ENCODE measurements around the gene OPTC. TPM values are rescaled to one million over a fixed set of nuclear protein-coding genes. Genes with fewer than 3 reads are reported as not detected.
"Not testable (repeated sequence)": the region's sequence is repeated elsewhere in the genome, so short reads cannot be mapped to it uniquely, and the experiment has no call there.

OPTC gene
- not detected for total RNA-seq

DNA sequence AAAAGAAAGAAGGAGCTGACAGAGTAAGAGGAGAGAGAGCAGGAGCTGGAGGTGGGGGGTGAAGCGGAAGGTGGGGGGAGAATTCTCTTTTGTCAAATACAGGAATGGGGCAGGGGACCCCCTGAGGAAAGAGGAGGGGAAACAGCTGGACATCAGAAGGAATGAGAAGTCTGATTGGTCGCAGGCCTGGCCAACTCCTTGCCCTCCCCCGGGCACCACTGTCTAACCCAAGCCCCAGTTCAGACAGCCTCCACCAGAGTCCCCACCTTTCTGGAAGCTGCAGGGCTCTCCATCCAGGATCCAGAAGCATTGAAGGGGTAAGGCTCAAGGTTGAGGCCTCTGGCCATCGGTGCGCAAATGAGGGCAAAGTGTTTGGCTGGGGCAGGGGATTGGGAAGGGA, at the start of gene OPTC:
TSS of gene OPTC (plus strand) at position 253 of the 400 bp plus-strand sequence. CDS start 1,853 bp downstream, outside the sequence.
- ATAC-seq: no peak

GRCh38 chr1:203444171-203444576, 49.8 kb upstream of the OPTC start:
- DNase-seq (no peak), ATAC-seq (no peak)
- no peak for TF ChIP-seq CTCF (IDR thresholded peaks at IDR 0.05)
- CTCF ChIA-PET: interaction anchor here (2.0 kb wide), 1 partner anchor 177 kb away, joined by 6 read pairs; no protein-coding TSS in a partner anchor
- H3K27ac Mint-ChIP-seq: no peak overlapping the region
- intact Hi-C loops (cut with micrococcal nuclease): no loop called here
- H3K36me3 Mint-ChIP-seq (ENCODE audit: low read depth): no peaks in the 10 kb centered on the region
- POLR2A ChIA-PET: no interaction called here
- H3K4me1 Mint-ChIP-seq (ENCODE audit: low read depth): no peaks in the 10 kb centered on the region
- H3K4me3 Mint-ChIP-seq: no peak overlapping the region
- H3K27me3 Mint-ChIP-seq: peaks cover 1% of the 10 kb centered on the region
- H3K9me3 Mint-ChIP-seq: no peaks in the 10 kb centered on the region

More for the DNA sequence above, at the start of gene OPTC:
- no peak within 1 kb of the TSS for H3K4me3 Mint-ChIP-seq
- ChIA-PET POLR2A (interaction anchor here (1.1 kb wide), 1 partner anchor 167 kb away, joined by 3 read pairs; no protein-coding TSS in a partner anchor), CTCF (interaction anchor here (1.2 to 2.2 kb wide), 4 partner anchors 11 to 227 kb away, joined by 4 to 10 read pairs (median 8); no protein-coding TSS in a partner anchor)
- H3K9me3 Mint-ChIP-seq: no peaks in the 10 kb centered on the region
- intact Hi-C loops (cut with micrococcal nuclease): no loop called here
- TF ChIP-seq CTCF (IDR thresholded peaks at IDR 0.05): no peak
- H3K4me1 Mint-ChIP-seq (ENCODE audit: low read depth): peaks cover 2% of the 10 kb centered on the region
- H3K27ac Mint-ChIP-seq: no peak within 1 kb of the TSS
- no peak for DNase-seq
- no peaks in the 10 kb centered on the region for H3K27me3 Mint-ChIP-seq
- no peaks in the 10 kb centered on the region for H3K36me3 Mint-ChIP-seq (ENCODE audit: low read depth)

- Mint-ChIP-seq H3K27me3 (peaks cover 12% of the 10 kb centered on the region), H3K36me3 (ENCODE audit: low read depth) (no peaks in the 10 kb centered on the region), H3K9me3 (no peaks in the 10 kb centered on the region), H3K4me1 (ENCODE audit: low read depth) (no peaks in the 10 kb centered on the region), H3K27ac (no peak overlapping the region), H3K4me3 (no peak overlapping the region)
- ChIA-PET CTCF (interaction anchor here (1.1 to 2.1 kb wide), 3 partner anchors 41 to 274 kb away, joined by 3 to 5 read pairs (median 4); no protein-coding TSS in a partner anchor), POLR2A (no interaction called here)
- no peak for TF ChIP-seq CTCF (IDR thresholded peaks at IDR 0.05)
- DNase-seq (no peak), ATAC-seq (no peak)
- intact Hi-C loops (cut with micrococcal nuclease): no loop called here
Measured at GRCh38 chr1:203447151-203447550, 46.8 kb upstream of the OPTC start.

DNA sequence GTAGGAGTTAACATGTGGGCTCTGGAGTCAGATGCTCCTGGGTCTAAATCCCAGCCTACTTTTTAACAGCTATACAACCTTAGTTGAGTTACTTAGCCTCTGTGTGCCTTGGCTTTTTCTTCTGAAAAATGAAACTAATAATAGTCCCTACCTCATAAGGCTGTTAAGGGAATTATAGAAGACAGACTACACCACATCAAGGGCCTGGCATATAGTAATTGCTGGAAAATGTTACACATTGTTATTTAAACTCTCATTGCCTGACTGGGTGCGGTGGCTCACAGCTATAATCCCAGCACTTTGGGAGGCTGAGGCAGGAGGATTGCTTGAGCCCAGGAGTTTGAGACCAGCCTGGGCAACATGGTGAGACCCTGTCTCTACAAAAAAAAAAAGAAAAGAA, 46.4 kb upstream of the OPTC start:
- H3K4me1 Mint-ChIP-seq (ENCODE audit: low read depth); H3K9me3 Mint-ChIP-seq; ATAC-seq; H3K27ac Mint-ChIP-seq; H3K4me3 Mint-ChIP-seq; POLR2A ChIA-PET; intact Hi-C loops (cut with micrococcal nuclease); H3K36me3 Mint-ChIP-seq (ENCODE audit: low read depth); DNase-seq: not testable (repeated sequence)
- peaks cover 12% of the 10 kb centered on the region for H3K27me3 Mint-ChIP-seq
- CTCF ChIA-PET: interaction anchor here (1.1 to 1.3 kb wide), 2 partner anchors 40 to 275 kb away, joined by 3 to 4 read pairs; no protein-coding TSS in a partner anchor

DNA sequence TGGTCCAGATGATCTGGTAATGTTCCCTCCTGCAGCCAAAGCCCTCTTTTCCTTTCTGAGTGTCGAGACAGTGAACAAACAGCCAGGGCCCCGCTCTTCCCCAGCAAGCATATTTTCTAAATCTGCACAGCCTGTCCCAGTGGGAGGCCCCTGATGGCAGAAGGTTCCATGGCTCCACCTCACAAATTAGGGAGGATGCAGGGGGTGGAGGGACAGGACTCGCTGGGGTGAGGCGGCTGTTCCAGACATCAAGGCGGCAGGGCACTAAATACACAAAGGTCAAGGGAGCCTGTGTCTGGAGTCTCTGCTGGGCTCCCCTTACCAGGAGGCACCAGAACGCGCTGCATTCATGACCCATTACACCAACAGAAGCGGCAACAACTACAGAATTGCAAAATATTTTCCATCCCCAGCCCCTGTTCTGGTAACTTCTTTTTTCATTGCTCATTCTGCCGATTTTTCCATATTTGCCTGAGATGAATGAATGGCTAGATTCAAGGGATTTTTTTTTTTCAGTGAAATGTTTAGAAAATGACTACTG, 45.4 kb upstream of the OPTC start:
- no peaks in the 10 kb centered on the region for H3K9me3 Mint-ChIP-seq
- ATAC-seq (no peak), DNase-seq (no peak)
- H3K36me3 Mint-ChIP-seq (ENCODE audit: low read depth): no peaks in the 10 kb centered on the region
- no peaks in the 10 kb centered on the region for H3K4me1 Mint-ChIP-seq (ENCODE audit: low read depth)
- intact Hi-C loops (cut with micrococcal nuclease): no loop called here
- no peak overlapping the region for H3K27ac Mint-ChIP-seq
- TF ChIP-seq CTCF (IDR thresholded peaks at IDR 0.05): no peak
- CTCF ChIA-PET: interaction anchor here (0.6 kb wide), 1 partner anchor 729 kb away, joined by 3 read pairs; no protein-coding TSS in a partner anchor
- POLR2A ChIA-PET: no interaction called here
- H3K27me3 Mint-ChIP-seq: peaks cover 12% of the 10 kb centered on the region
- H3K4me3 Mint-ChIP-seq: no peak overlapping the region
